Measurements from ENCODE around the gene E2F6. TPM values are rescaled to one million over a fixed set of nuclear protein-coding genes. Genes with fewer than 3 reads are reported as not detected.

The E2F6 gene
- total and polyA plus RNA-seq, 2 of the 4 experiments (the other 2 are of a cell fraction), result 8.2 to 10.9 TPM

DNA sequence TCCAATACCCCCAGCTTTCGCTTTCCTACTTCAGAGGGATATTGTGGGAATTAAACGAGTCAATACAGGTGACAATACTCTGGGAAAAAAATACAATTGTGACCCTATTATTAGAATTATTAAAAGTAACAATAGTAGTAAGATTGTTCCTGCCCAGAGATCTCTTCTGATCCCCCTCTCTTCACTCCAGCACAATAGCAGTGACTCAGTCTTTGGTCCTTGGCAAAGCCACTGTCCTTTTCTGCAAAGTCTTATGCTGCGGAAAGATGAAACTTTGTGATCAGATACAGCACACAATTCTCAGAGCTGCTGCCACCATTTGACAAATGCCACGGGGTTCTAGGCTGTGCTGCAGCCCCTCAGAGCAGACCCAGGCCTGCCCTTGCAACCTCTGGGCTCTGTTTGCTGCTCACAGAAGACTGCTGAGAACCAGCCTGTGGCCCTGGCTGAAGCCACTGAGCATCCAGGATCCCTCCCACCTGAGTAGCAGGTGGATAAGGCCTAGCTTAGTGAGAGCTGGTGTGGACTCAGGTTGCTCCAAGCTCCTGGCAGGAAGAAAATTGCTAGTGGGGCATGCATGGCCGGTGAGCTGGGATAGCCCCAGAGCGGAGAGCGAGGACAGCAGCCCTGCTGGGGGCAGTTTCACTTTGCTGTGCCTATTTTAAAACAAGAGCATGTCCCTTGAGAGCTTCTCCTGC lies 61.4 kb downstream of the E2F6 start:
- peak overlapping the region; percentile 62 for H2AFZ ChIP-seq (replicated peaks; ENCODE audit: low read length, poor library complexity)
- H3K14ac ChIP-seq (replicated peaks; ENCODE audit: low read depth, low read length), result no peak overlapping the region
- no peak overlapping the region for H3K23ac ChIP-seq (ENCODE audit: low read depth, low read length)
- no peak for DNase-seq
- peak overlapping the region; percentile 43 for H2AK9ac ChIP-seq (replicated peaks; ENCODE audit: low read depth, low read length, poor library complexity)
- no peak overlapping the region for H3K27ac ChIP-seq (ENCODE audit: insufficient read depth, low read length)
- peak overlapping the region; percentile 25; the same call in 1 of the 2 replicates for H2BK120ac ChIP-seq (ENCODE audit: low read depth, low read length)
- no peak overlapping the region for H2AK5ac ChIP-seq (ENCODE audit: low read depth, low read length)
- intact Hi-C loops (cut with micrococcal nuclease) (no loop called here), dilution Hi-C loops (cut with HindIII; ENCODE audit: low sequenced_read_pairs, unreplicated experiment) (no loop called here), in situ Hi-C loops (cut with MboI; ENCODE audit: low sequenced_read_pairs) (no loop called here)
- no peak overlapping the region for H3K4me3 ChIP-seq (ENCODE audit: insufficient read depth, low read depth, low read length)
- no peak overlapping the region for H3K18ac ChIP-seq (ENCODE audit: low read depth, low read length)
- H3K36me3 ChIP-seq (ENCODE audit: control insufficient read depth, insufficient read depth, low read length), result no peaks in the 10 kb centered on the region
- peaks cover 16% of the 10 kb centered on the region for H3K9me1 ChIP-seq (ENCODE audit: insufficient read depth, low read length)
- H4K20me1 ChIP-seq (ENCODE audit: insufficient read depth, low read length), result no peaks in the 10 kb centered on the region
- 0 out of 3 replicates have a peak overlapping the region, but pooled peaks have one; percentile 21 for H2BK15ac ChIP-seq (ENCODE audit: low read depth, low read length)
- H3K27me3 ChIP-seq (ENCODE audit: control insufficient read depth, insufficient read depth, low read length), result no peaks in the 10 kb centered on the region
- TF ChIP-seq MAFK (IDR thresholded peaks at IDR 0.05; ENCODE audit: low read depth, low read length), result no peak
- TF ChIP-seq RFX5 (IDR thresholded peaks at IDR 0.05; ENCODE audit: low read depth, low read length), result no peak
- TF ChIP-seq USF2 (IDR thresholded peaks at IDR 0.05; ENCODE audit: low read depth, low read length), result no peak
- no peak for TF ChIP-seq MAZ (IDR thresholded peaks at IDR 0.05; ENCODE audit: borderline replicate concordance, low read depth, low read length)
- no peak for TF ChIP-seq NFE2L2 (IDR thresholded peaks at IDR 0.05; ENCODE audit: low read depth, low read length)
- no peak for TF ChIP-seq SMC3 (IDR thresholded peaks at IDR 0.05; ENCODE audit: low read depth, low read length)
- TF ChIP-seq MXI1 (IDR thresholded peaks at IDR 0.05; ENCODE audit: borderline replicate concordance, low read depth, low read length), result no peak
- no peak overlapping the region for H3K9ac ChIP-seq (ENCODE audit: low read depth, low read length)
- H4K8ac ChIP-seq (ENCODE audit: low read depth in 2 of 2, low read length in 2 of 2), result no peak overlapping the region
- H2BK20ac ChIP-seq (ENCODE audit: low read depth, low read length), result no peak overlapping the region
- peaks cover 0 to 8% of the 10 kb centered on the region in 2 experiments; a peak in 2 of 4 replicates for H3K79me1 ChIP-seq (ENCODE audit: low read depth in 1 of 2, low read length in 2 of 2)
- ChIA-PET POLR2A (ENCODE audit: unreplicated experiment) (no interaction called here), CTCF (interaction anchor here (0.5 kb wide), 1 partner anchor 21 kb away, joined by 4 read pairs; no protein-coding TSS in a partner anchor)
- no peak overlapping the region for H4K5ac ChIP-seq (ENCODE audit: low read depth, low read length)
- no peak overlapping the region for H3K4me2 ChIP-seq (ENCODE audit: low read depth, low read length)
- H2BK5ac ChIP-seq (ENCODE audit: low read depth, low read length, poor library complexity, severe bottlenecking), result no peak overlapping the region
- 100% methylated on average over 1 of the region's 7 CpGs; no CpG with 5 or more reads in 1 of the 2 experiments for WGBS, 2 experiments (ENCODE audit: extremely low coverage in 2 of 2, insufficient read length in 1 of 2)
- no peak for ATAC-seq (ENCODE audit: low read depth)
- H4K91ac ChIP-seq (ENCODE audit: insufficient read depth, low read depth, low read length), result 0 out of 2 replicates have a peak overlapping the region, but pooled peaks have one; percentile 0
- peaks cover 11% of the 10 kb centered on the region for H3K4me1 ChIP-seq (ENCODE audit: control insufficient read depth, insufficient read depth, low read length)
- BruUV-seq (replicated peaks), result no TSS peak
- no peak overlapping the region; the same call in 1 of the 2 replicates for H3K4ac ChIP-seq (ENCODE audit: low read depth, low read length)
- no peak overlapping the region for H3K56ac ChIP-seq (ENCODE audit: extremely low read depth, insufficient read depth, low read length)
- H3K9me3 ChIP-seq (ENCODE audit: control insufficient read depth, insufficient read depth, low read length), result no peaks in the 10 kb centered on the region
